HG02798 (cell line): ENCODE measurements around the gene ZFYVE27.

Experiments
- ATAC-seq: cut with Tn5 transposase; IDR thresholded peaks from one replicate; pipeline ENCODE4 v1.9.1; 2021; ENCODE audit warnings: mild to moderate bottlenecking; ENCODE audit not compliant: unreplicated experiment, poor library complexity

Gene ZFYVE27

DNA sequence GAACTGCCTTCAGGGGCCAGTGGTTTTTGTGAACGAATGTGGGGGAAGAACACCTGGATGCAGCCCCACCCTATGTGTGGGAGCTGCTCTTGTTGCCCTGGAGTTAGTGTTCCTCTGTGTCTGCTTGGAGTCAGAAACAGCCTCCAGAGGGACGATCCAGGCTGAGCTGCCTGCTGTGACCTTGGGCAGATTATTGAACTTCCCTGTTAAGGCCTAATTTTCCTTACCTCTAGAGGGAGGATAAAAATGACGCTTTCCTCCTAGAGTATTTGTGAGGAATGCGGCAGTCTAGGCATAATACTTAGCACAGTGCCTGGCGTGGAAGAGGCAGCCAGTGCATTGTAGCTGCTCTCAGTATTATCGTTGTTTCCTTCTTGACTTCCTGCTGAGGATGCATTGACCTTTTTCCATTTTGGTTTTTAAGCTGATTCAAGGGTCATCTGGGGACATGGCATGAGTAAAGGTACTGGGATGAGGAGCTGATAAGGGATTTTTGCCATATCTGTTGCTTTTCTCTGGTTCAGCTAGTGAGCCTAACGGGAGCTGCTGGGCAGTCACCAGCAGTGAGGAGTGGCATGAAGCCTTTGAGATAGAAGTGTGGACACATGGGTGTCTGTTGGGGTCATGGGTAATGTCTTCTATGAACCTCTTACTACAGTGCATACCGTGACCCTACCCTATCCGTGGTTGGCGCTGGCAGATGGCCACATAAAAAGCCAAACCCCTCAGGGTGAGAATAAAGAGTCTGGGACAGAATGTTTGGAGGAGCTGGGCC is 6.4 kb downstream of the ZFYVE27 start:
- no peak for ATAC-seq

DNA sequence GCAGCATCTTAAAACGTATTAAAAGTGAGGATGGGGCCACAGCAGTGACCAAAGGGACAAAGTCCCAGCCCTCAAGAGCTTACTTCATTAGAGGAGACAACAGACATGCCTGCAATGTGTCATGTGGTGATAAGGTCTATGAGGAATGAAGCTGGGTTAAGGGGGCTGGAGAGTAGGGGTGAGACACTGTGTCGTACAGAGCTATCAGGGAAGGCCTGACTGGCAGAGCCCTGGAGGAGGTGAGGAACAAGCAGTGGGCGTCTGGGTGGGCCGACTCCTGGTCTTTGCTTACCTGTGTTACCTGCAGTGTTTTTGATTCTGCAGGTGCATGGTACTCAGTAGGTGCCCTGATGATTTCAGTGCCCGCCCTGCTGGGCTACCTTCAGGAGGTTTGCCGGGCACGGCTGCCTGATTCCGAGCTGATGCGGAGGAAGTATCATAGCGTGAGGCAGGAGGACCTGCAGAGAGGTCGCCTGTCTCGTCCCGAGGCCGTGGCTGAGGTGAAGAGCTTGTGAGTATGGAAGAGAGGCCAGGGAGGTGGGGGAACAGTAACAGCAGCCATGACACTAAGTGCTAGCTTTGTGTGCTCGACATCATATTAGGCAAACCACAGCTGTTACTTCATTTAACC is 7.6 kb downstream of the ZFYVE27 start:
- no peak for ATAC-seq

DNA sequence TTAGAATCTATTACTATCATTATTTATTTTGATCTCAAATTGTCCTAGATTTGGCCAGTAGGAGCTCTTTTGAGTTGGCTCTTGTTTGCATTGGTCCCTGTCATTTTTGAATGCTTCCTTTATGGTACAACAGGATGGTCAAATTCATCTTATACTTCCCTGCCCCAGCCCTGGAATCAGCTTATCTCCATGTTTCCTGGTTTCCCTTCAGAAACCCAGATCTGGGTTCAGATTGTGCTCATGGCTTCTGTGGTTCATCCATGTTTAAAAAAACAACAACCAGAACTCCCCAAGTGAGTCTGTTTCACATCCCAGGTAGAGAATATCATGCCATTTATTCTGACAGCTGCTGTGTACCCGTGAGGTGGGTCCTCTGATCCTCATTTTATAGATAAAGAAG is 10.6 kb downstream of the ZFYVE27 start:
- no peak for ATAC-seq

DNA sequence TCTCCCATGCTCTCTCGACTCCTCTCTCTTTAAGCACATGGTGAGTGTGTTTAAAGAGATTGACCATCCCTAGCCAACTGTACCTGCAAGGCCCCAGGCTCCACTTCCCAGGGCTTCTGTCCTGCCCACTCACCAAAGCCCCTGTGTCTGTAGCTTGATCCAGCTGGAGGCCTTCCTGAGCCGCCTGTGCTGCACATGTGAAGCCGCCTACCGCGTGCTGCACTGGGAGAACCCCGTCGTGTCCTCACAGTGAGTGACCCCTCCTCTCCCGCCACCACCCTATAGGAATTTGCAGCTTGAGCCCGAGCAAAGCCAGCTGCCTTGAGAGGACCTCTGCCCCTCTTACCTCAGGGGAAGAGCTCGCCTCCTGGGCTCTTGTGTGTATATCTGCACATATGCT is 11.2 kb downstream of the ZFYVE27 start:
- no peak for ATAC-seq

DNA sequence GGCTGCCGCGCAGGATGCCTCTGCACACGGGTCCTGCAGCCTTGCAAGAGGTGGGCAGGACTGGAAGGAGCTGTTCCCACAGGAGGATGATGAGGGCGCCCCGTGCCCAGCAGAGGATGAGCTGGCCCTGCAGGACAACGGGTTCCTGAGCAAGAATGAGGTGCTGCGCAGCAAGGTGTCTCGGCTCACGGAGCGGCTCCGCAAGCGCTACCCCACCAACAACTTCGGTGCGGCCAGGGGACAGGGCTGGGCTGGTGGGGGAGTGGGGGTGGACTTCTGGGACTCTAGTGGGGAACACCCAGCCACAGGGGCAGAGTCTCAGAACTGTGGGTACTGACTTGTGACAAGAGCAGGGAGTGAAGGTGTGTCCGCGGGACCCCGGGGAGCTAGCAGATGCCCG is 16.0 kb downstream of the ZFYVE27 start:
- ATAC-seq: no peak

DNA sequence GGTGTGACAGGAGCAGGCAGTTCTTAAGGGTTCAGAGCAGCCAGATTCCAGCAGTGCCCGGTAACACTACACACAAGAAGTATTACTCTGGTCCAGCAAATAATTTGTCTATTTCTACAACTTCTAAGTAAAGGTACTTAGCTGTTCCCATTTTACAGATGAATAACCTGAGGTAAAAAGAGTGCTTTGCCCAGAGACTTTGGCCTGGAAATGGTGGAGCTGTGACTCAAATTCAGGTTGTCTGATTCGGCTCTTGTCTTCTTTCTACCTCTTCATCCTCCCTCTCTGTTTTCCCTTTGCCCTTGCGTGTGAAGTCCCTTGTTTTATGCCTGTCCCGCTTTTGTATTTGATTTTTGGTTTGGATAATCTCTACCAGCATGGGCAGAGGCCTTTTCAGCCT is 17.8 kb downstream of the ZFYVE27 start:
- ATAC-seq: no peak

DNA sequence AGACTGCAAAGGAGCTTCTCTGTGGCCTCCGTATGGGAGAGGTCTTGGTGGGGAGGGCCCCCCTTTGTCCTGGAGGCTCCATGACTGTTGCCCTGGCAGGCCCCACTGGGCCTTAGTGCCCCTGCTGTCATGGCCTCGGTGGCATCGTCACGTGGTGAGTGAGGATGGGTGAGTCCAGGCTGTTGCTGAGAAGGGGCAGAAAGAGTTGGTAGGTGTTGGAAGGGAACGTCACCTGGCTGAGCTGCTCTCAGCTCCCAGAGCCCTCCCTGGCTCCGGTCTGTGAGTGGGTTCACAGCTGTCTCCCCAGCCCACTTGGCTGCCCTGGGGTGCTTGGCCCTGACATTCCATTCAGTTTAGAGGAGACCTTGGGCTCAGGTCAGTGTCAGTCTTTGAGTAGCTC is 18.8 kb downstream of the ZFYVE27 start:
- ATAC-seq: no peak

DNA sequence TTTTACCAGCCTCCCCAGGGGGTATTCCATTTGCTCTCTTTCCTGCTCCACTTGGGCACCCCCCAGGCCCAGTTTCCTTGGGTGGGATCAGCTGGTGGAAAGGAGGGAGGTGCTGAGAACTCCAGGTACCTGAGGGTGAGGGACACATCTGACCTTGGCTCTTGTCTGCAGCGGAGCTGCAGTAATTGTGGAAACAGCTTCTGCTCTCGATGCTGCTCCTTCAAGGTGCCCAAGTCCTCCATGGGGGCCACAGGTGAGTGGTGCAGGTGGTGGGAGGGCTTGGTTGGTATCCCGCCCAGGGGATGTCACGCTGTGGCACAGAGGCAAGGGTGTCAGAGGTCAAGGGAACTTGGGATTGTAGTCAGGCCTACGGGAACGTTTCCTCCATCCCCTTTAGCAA is 20.5 kb downstream of the ZFYVE27 start:
- ATAC-seq: no peak

DNA sequence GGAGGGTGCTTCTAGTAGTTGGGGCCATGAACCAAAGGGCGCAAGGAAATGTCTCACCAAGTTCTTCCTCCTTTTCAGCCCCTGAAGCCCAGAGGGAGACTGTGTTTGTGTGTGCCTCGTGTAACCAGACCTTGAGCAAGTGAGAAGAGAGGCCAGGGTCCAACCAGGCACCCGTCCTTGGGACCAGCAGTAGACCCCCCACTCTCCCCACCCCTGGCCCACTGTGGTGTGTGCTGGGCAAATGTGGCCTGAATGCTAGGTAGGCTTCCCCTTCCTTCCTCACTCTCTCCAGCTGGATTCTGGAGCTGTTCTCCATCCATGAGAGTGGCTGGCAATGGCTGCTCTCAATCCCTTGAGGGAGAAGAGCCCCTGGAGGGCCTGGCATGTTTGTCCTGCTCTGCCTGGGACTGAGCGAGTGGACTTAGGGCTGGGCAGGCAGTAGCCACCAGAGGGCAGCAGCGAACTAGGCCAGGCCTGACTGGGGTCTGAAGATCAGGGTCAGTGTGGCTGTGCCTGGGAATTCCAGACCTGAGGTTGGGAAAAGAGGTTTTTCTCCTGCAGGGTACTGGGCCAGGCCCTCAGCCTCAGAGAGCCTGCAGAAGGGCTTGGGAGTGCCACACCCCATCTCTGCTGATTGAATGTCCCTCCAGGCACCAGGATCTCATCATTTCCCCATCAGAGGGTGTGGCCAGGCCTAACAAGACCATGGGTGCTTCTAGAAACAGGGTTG is 22.4 kb downstream of the ZFYVE27 start:
- ATAC-seq: peak; percentile 56

DNA sequence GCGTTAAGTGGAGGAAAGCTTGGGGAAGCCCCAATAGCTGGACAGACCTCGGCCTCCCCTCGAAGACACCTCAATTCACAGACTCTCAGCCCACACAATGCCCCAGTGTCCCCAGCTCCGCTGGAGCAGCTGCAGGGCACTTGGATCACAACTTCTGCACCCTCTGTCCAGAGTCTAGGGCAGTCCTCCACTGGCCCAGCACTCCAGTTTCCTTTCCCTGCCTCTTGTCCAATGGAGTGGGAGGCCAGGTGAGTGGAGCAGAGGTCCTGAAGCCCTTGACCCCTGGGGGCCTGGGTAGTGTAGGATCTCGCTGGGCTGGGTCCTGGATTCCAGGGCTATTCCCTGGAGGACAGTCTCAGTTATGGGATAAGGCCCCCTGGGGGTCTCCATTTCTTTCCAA is 23.0 kb downstream of the ZFYVE27 start:
- ATAC-seq: no peak

DNA sequence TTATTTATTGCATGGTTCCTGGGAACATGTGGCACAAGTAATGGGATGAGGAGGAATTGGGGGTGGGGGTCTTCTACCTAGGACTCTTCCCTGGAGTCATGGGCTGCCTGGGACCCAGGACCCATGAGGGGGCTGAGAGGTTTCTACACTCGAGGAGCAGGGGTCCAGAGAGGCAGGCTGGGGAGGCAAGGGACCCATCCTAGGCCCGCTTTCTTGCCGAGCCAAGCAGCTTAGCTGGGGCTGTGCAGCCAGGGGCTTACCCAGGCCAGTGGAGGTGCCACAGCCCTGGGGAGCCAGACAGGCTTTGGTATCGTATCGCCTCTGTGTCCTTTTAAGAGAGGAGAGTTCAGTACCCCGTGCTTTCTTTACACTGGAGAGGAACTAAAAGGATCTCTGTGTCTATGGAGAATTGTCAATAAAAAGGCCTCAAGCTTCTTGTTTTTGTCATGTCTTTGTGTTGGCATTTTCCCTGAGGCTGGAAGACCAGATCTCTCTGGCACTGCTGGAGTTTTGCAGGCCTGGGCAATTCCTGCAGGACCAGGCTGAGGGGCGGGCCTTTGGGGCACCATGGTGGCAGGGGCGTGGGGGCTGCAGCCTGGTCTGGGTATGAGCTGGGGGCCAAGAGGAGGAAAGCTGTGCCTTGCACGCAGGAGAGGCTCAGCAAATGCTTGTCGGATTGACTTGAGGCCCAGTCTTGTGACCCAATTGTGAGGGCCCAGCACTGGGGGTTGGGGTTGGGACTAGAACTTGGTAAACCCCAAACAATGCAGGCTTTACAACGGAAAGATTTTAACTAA is 23.7 kb downstream of the ZFYVE27 start:
- no peak for ATAC-seq

DNA sequence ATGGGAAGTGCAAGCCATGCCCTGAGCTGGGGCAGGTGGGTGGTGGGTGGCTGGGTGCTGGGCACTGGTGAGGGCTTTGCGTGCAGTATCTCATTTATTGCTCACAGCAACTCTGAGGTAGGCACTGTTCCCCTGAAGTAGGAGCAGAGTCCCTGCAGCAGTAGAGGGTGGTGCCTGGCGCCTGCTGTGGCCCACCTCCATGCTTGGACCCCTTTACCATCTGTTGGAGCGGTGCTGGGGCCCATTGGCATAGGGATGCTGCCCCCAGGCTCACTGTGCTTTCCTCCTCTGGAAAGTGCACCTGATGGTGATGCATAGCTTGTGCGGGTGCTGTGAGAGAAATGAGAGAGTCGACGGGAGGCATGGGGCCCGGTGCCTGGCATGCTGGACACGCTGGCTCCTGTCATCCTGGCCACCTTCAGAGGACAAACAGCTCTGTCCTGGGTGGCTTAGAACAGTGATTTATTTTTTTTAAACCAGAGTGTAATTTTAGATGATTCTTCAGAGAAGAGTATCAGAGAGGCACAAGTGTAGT is 24.5 kb downstream of the ZFYVE27 start:
- no peak for ATAC-seq

DNA sequence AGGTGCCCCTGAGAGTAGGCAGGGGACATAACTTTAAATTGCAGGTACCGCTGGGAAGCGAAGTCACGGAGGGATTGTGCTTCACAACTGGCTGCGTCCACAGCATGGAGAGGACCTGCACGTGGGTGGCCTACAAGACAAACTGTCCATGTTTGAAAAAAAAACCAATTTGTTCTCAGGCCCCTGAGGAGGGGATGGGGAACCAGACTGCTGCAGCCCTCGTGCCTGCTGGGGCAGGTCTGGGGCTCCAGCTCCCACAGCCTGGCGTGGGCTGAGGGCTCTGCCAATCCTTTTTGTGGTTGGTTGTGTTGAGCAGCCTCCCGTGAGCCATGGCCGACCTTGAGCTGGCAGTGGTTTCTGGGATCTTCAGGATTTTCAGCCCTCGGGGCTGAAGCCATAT is 25.1 kb downstream of the ZFYVE27 start:
- no peak for ATAC-seq

DNA sequence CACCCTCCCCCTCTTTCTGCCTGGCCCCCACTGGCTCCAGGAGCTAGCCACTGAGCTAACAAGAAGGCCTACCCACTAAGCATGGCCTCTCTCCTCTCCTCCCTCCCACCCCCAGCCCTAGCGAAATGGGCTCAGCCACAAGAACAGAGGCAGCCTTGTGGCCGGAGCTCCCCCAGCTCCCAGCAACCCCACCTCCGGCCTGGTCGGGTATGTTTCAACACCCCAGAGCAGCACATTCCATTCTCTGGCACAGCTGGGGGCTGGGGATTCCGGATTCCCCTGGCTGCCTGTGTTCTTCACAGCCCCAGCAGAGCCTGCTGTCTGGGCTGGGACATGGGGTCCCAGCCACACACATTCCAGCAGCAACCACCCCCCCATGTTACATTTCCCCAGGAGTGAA is 25.9 kb downstream of the ZFYVE27 start:
- ATAC-seq: no peak

DNA sequence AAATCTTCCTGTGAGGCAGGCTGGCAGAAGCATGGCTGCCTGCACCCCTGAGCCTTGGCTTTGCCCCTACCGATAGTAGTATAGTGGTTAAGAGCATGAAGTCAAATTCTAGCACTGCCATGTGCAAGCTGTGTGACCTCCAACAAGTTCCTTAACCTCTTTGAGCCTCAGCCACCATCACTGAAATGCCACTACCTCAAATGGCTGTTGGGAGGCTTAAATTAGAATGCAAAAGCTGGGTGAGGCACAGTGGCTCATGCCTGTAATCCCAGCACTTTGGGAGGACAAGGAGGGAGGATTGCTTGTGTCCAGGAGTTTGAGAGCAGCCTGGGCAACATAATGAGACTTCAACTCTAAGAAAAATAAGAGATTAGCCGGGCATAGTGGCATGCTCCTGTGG is 26.5 kb downstream of the ZFYVE27 start:
- ATAC-seq: no peak

DNA sequence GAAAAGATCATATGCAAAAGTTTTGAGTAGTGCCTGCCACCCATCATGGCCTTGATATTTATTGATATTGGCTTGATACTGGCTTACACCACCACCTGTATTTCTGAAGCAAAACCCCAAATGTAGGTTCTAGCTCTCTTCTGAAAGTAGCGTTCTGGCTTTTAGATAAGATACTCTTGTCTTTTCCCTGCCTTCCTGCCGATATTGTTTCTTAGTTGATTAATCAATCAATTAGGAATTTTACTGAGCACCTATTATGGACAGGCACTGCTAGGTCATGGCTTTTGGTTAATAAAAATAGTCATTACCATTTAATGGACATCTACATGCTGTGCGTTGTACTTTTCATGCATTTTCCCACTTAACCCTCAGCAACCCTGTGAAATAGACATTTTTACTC is 27.0 kb downstream of the ZFYVE27 start:
- no peak for ATAC-seq

DNA sequence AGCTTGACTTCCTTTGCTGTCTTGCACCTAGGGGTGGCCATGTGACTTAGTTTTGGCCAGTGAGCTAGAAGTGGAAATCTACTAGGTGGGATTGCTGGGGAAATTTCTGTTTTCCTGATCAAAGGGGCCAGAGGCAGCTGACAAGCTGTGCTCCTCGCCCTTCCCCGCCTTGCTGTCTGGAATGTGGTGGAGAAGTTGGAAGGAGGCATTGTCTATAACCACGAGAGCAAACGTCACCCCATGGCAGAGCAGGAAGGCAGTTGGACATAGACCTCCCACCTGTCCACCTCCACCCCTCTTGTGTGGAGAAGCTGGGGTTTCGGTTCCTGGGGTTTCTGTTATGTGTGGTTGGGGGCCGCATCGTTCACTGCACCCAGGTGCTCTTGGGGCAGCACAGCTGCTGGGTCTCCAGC is 27.6 kb downstream of the ZFYVE27 start:
- ATAC-seq: no peak

DNA sequence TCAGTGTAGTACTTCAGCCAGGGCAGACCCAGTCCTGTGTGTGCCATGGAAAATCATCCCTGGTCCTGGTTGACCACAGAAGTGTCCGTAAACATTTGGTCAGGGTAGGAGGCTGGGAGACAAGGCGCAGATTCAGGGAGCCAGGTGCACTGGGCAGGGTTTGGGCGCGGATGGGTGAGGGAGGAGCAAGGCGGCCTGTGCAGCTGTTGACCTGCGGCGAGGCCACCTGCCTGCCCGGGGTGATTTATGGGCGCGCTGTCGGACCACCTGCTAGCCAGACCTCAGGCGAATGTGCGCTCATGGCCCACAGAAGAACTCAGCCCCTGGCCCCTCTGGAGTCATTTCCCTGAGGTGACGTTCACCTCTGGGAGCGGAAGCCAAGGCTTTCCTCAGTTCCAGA is 28.3 kb downstream of the ZFYVE27 start:
- no peak for ATAC-seq

DNA sequence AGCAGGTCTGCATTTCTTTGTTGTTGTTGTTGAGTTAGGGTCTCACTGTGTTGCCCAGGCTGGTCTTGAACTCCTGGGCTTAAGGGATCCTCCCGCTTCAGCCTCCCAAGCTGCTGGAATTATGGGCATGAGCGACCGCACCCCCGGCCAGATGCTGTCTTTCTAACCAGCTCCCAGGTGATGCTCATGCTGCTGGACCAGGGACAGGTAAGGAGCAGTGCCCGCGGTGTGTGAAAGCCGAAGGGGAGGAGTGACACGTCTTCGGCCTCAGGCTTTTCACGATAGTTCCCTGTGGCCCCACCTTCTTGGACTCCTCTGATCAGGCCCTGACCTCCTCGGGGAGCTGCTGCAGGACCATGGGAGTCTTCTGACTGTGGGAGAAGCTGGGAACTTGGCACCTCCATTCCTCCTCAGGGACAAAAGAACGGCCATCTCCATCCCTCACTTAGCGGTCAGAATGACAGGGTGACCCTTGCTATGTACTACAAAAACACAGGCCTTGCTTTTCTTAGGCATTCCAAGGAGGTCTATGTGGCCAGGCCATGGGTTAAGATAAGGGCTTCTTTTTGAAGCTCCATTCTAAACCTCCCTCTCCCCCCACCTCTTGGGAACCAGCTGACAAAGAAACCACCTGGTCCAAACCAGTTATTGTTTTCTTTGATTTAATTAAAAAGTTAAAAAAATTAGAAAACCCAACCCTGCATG is 29.3 kb downstream of the ZFYVE27 start:
- no peak for ATAC-seq
